Vagina (tissue), 2 donors: ENCODE data around the gene RNU6-9.

ENCODE experiments used
- CTCF ChIP-seq, 3 experiments: fragments of 450-650 bp in 2 of 3; fragments of 200-600 bp in 1 of 3; sonication (generic) in 1 of 3; IDR thresholded peaks; one replicate each; pipeline ENCODE4 v1.5.1; 2017 to 2019; ENCODE audit warnings: antibody characterized with exemption in 3 of 3, mild to moderate bottlenecking in 2 of 3, moderate library complexity in 2 of 3
- POLR2A ChIP-seq, 2 donors: fragments of 450-650 bp; IDR thresholded peaks; one replicate each; pipeline ENCODE4 v1.6.1; 2017; ENCODE audit warnings: antibody characterized with exemption in 2 of 2, mild to moderate bottlenecking in 2 of 2, moderate library complexity in 2 of 2
- POLR2AphosphoS5 ChIP-seq, 2 donors: sonication (generic); formaldehyde crosslinking; IDR thresholded peaks; one replicate each; pipeline ENCODE4 v1.9.0; 2017; ENCODE audit warnings: antibody characterized with exemption in 2 of 2, mild to moderate bottlenecking in 2 of 2, low read depth in 1 of 2; ENCODE audit not compliant: insufficient read depth in 1 of 2

- TF ChIP-seq CTCF (IDR thresholded peaks at IDR 0.05), result no peak
- TF ChIP-seq POLR2AphosphoS5 (IDR thresholded peaks at IDR 0.05; ENCODE audit: insufficient read depth in 1 of 2, low read depth in 1 of 2), result peak; percentile 30 to 76
- TF ChIP-seq POLR2A (IDR thresholded peaks at IDR 0.05), result peak in 1 of 2 donors; percentile 43
These were observed 32.4 kb downstream of the RNU6-9 start, which contains the start of gene ARID3A for GRCh38 chr19:925526-926322.
